H9 (cell line): Measurements from ENCODE around the gene CTNNBL1. TPM values are rescaled to one million over a fixed set of nuclear protein-coding genes. Genes with fewer than 3 reads are reported as not detected.

Experiments used
- DNase-seq: peaks from one replicate; pipeline ENCODE4 v3.0.0-alpha.2; 2017
- H2AFZ ChIP-seq: one replicate; pipeline ENCODE4 v1.6.1; 2013; ENCODE audit warnings: mild to moderate bottlenecking, low read length, control low read depth, moderate library complexity
- H2AK5ac ChIP-seq: 2 replicates; pipeline ENCODE4 v1.6.1; 2013; ENCODE audit warnings: low read length, control low read depth, mixed read lengths; ENCODE audit not compliant: insufficient read length
- H2BK120ac ChIP-seq: one replicate; pipeline ENCODE4 v1.6.1; 2013; ENCODE audit warnings: low read depth, mild to moderate bottlenecking, low read length, control low read depth, inconsistent platforms; ENCODE audit not compliant: poor library complexity, severe bottlenecking
- H2BK12ac ChIP-seq: 2 replicates; pipeline ENCODE4 v1.6.1; 2013; ENCODE audit warnings: low read length, control low read depth, mixed read lengths, low read depth; ENCODE audit not compliant: insufficient read length
- H2BK15ac ChIP-seq: 2 replicates; pipeline ENCODE4 v1.6.1; 2013; ENCODE audit warnings: low read depth, low read length, control low read depth
- H2BK20ac ChIP-seq: one replicate; pipeline ENCODE4 v1.6.1; 2013; ENCODE audit warnings: low read depth, mild to moderate bottlenecking, low read length, control low read depth, inconsistent platforms; ENCODE audit not compliant: poor library complexity, severe bottlenecking
- H2BK5ac ChIP-seq: 2 replicates; pipeline ENCODE4 v1.6.1; 2013; ENCODE audit warnings: low read length, control low read depth, mixed read lengths; ENCODE audit not compliant: insufficient read length
- H3K14ac ChIP-seq: 2 replicates; pipeline ENCODE4 v1.6.1; 2013; ENCODE audit warnings: low read length, control low read depth; ENCODE audit not compliant: insufficient read depth
- H3K18ac ChIP-seq: 2 replicates; pipeline ENCODE4 v1.6.1; 2013; ENCODE audit warnings: low read depth, mild to moderate bottlenecking, mixed read lengths, low read length, control low read depth; ENCODE audit not compliant: insufficient read length
- H3K23ac ChIP-seq: 2 replicates; pipeline ENCODE4 v1.6.1; 2013; ENCODE audit warnings: low read length, control low read depth, mixed read lengths, low read depth; ENCODE audit not compliant: insufficient read length
- H3K23me2 ChIP-seq: 2 replicates; pipeline ENCODE4 v1.6.1; 2013; ENCODE audit warnings: low read depth, mild to moderate bottlenecking, mixed read lengths, low read length, control low read depth; ENCODE audit not compliant: insufficient read length, poor library complexity, severe bottlenecking
- H3K27ac ChIP-seq: 2 replicates; pipeline ENCODE4 v1.5.1; 2013; ENCODE audit warnings: low read length, control low read depth, mixed read lengths, low read depth; ENCODE audit not compliant: insufficient read length
- H3K27me3 ChIP-seq: 2 replicates; pipeline ENCODE4 v1.6.1; 2013; ENCODE audit warnings: low read length, control low read depth, inconsistent platforms; ENCODE audit not compliant: insufficient read depth
- H3K4ac ChIP-seq: 2 replicates; pipeline ENCODE4 v1.6.1; 2013; ENCODE audit warnings: low read depth, mild to moderate bottlenecking, control low read depth, inconsistent platforms, low read length, moderate library complexity
- H3K4me1 ChIP-seq: 2 replicates; pipeline ENCODE4 v1.6.1; 2013; ENCODE audit warnings: low read length, control low read depth, inconsistent platforms; ENCODE audit not compliant: insufficient read depth
- H3K4me2 ChIP-seq: 2 replicates; pipeline ENCODE4 v1.6.1; 2013; ENCODE audit warnings: low read length, control low read depth, mixed read lengths; ENCODE audit not compliant: insufficient read length, insufficient read depth
- H3K56ac ChIP-seq: 2 replicates; pipeline ENCODE4 v1.6.1; 2013; ENCODE audit warnings: low read depth, mild to moderate bottlenecking, mixed read lengths, low read length, control low read depth; ENCODE audit not compliant: insufficient read length
- H3K79me1 ChIP-seq: 2 replicates; pipeline ENCODE4 v1.6.1; 2013; ENCODE audit warnings: low read depth, mild to moderate bottlenecking, moderate library complexity, low read length, control low read depth, inconsistent platforms; ENCODE audit not compliant: insufficient read depth, poor library complexity, severe bottlenecking
- H3K79me2 ChIP-seq: 2 replicates; pipeline ENCODE4 v1.6.1; 2013; ENCODE audit warnings: low read length, control low read depth, inconsistent platforms; ENCODE audit not compliant: insufficient read depth
- H3K9ac ChIP-seq: 2 replicates; pipeline ENCODE4 v1.6.1; 2013; ENCODE audit warnings: low read length, control low read depth, mixed read lengths; ENCODE audit not compliant: insufficient read length; ENCODE audit errors: extremely low read depth
- H3K9me3 ChIP-seq: one replicate; pipeline ENCODE4 v1.6.1; 2013; ENCODE audit warnings: low read depth, low read length, inconsistent platforms; ENCODE audit not compliant: control insufficient read depth
- H3T11ph ChIP-seq: one replicate; pipeline ENCODE4 v1.6.1; 2013; ENCODE audit warnings: mild to moderate bottlenecking, low read length, control low read depth, inconsistent platforms
- H4K20me1 ChIP-seq: one replicate; pipeline ENCODE4 v1.6.1; 2013; ENCODE audit not compliant: control insufficient read depth, insufficient read length, insufficient read depth
- H4K5ac ChIP-seq: 2 replicates; pipeline ENCODE4 v1.6.1; 2013; ENCODE audit warnings: low read depth, mild to moderate bottlenecking, mixed read lengths, low read length, control low read depth; ENCODE audit not compliant: insufficient read length
- H4K8ac ChIP-seq: replicated peaks from 2 replicates; pipeline ENCODE4 v1.6.1; 2013; ENCODE audit warnings: low read length, control low read depth, mixed read lengths, low read depth; ENCODE audit not compliant: insufficient read length
- H4K91ac ChIP-seq: 2 replicates; pipeline ENCODE4 v1.6.1; 2013; ENCODE audit warnings: low read depth, mild to moderate bottlenecking, moderate library complexity, mixed read lengths, low read length, control low read depth; ENCODE audit not compliant: insufficient read length
- H3K27ac Mint-ChIP-seq, 3 experiments: 2 replicates in 2 of 3; 3 replicates in 1 of 3; pipeline ENCODE4 v1.8.0; 2020 to 2021; ENCODE audit warnings: mixed read lengths in 3 of 3, mild to moderate bottlenecking in 1 of 3, moderate library complexity in 1 of 3
- H3K27me3 Mint-ChIP-seq: 2 replicates; pipeline ENCODE4 v1.8.0; 2021; ENCODE audit warnings: low read depth, mild to moderate bottlenecking, moderate library complexity, mixed read lengths
- H3K36me3 Mint-ChIP-seq, 3 experiments: 2 replicates in 2 of 3; 3 replicates in 1 of 3; pipeline ENCODE4 v1.8.0; 2020 to 2021; ENCODE audit warnings: low read depth in 3 of 3, mixed read lengths in 3 of 3; ENCODE audit not compliant: insufficient read depth in 1 of 3
- H3K4me1 Mint-ChIP-seq, 2 experiments: 2 replicates each; pipeline ENCODE4 v1.8.0; 2020; ENCODE audit warnings: mixed read lengths in 2 of 2
- H3K4me3 Mint-ChIP-seq, 2 experiments: 2 replicates in 1 of 2; 3 replicates in 1 of 2; pipeline ENCODE4 v1.8.0; 2020 to 2021; ENCODE audit warnings: mild to moderate bottlenecking in 2 of 2, mixed read lengths in 2 of 2, moderate library complexity in 1 of 2
- H3K9me3 Mint-ChIP-seq, 2 experiments: 2 replicates in 1 of 2; 3 replicates in 1 of 2; pipeline ENCODE4 v1.8.0; 2020; ENCODE audit warnings: mild to moderate bottlenecking in 2 of 2, mixed read lengths in 2 of 2, moderate library complexity in 1 of 2
- CTCF ChIP-seq: fragments of 200-600 bp; sonication (generic); conservative IDR thresholded peaks from 3 replicates; pipeline ENCODE4 v1.8.0; 2021; ENCODE audit warnings: antibody characterized with exemption, mild to moderate bottlenecking
- WGBS: extraction: QIAGEN DNeasy Blood & Tissue Kit; methylation state at CpG from one replicate; pipeline ENCODE4 v1.1.7; 2013; ENCODE audit warnings: missing lambda C conversion rate, low lambda C conversion rate, mixed read lengths; ENCODE audit not compliant: insufficient read length; ENCODE audit errors: extremely low coverage; 5-methylcytosine and 5-hydroxymethylcytosine counted together
- total RNA-seq: library from RNA; stranded (reverse); gene quantifications from 2 replicates; pipeline ENCODE4 v1.2.1, GENCODE V29; 2021

The CTNNBL1 gene
- total RNA-seq, 1 experiment from 2014 or later = 67.2 TPM

- no peak overlapping the region for H3T11ph ChIP-seq
- H3K23ac ChIP-seq = no peak overlapping the region
- H3K27ac ChIP-seq = no peak overlapping the region
- no CpG with 5 or more reads among the region's 6 CpGs for WGBS
- no peak overlapping the region for H2BK120ac ChIP-seq
- H3K27ac Mint-ChIP-seq = no peak overlapping the region
- H3K4ac ChIP-seq = no peak overlapping the region
- no peaks in the 10 kb centered on the region for H3K9me3 Mint-ChIP-seq
- H3K4me1 Mint-ChIP-seq = peaks cover 26 to 27% of the 10 kb centered on the region in 2 experiments
- no peaks in the 10 kb centered on the region for H3K27me3 Mint-ChIP-seq
- H3K4me1 ChIP-seq = peaks cover 1% of the 10 kb centered on the region; the same call in 1 of the 2 replicates
- no peaks in the 10 kb centered on the region for H3K9me3 ChIP-seq
- no peak overlapping the region for H3K56ac ChIP-seq
- no peak overlapping the region for H3K4me2 ChIP-seq
- DNase-seq = no peak
- H4K8ac ChIP-seq = no peak overlapping the region
- TF ChIP-seq CTCF = no peak
- H2AK5ac ChIP-seq = no peak overlapping the region
- H4K5ac ChIP-seq = no peak overlapping the region
- no peak overlapping the region for H2BK15ac ChIP-seq
- no peak overlapping the region for H2BK5ac ChIP-seq
- no peak overlapping the region for H3K18ac ChIP-seq
- no peak overlapping the region for H3K14ac ChIP-seq
- no peak overlapping the region for H2BK12ac ChIP-seq
- no peaks in the 10 kb centered on the region for H4K20me1 ChIP-seq
- H4K91ac ChIP-seq = no peak overlapping the region
- no peak overlapping the region for H2AFZ ChIP-seq
- H3K23me2 ChIP-seq = no peaks in the 10 kb centered on the region
- H3K36me3 Mint-ChIP-seq = peaks cover 0 to 2% (median 0%) of the 10 kb centered on the region in 3 experiments; a peak in 3 of 7 replicates
- no peak overlapping the region for H3K9ac ChIP-seq
- H2BK20ac ChIP-seq = no peak overlapping the region
- H3K79me2 ChIP-seq = no peaks in the 10 kb centered on the region
- no peaks in the 10 kb centered on the region for H3K27me3 ChIP-seq
- no peaks in the 10 kb centered on the region for H3K79me1 ChIP-seq
- no peak overlapping the region for H3K4me3 Mint-ChIP-seq
These were observed 156.3 kb downstream of the CTNNBL1 start for GRCh38 chr20:37850036-37850592.
